AG04450 (cell line): ENCODE results near the gene MXD1. TPM values are rescaled to one million over a fixed set of nuclear protein-coding genes. Genes with fewer than 3 reads are reported as not detected.
A peak's percentile ranks its signal among the peaks of the same experiment; 100 is the strongest.

Experiments
- CTCF ChIA-PET: fragments of 300-600, 350-600 bp; formaldehyde crosslinking; extraction: SDS; loops from one replicate; lab custom pipeline; 2022; ENCODE audit warnings: antibody characterized with exemption, inconsistent platforms; lab: Charles Lee
- POLR2A ChIA-PET: fragments of 350-600 bp; formaldehyde crosslinking; extraction: SDS; loops from one replicate; lab custom pipeline; 2021; ENCODE audit warnings: antibody characterized with exemption, inconsistent platforms; lab: Yijun Ruan, JAX
- DNase-seq: peaks from one replicate; pipeline ENCODE4 v3.0.0-alpha.2; 2011; ENCODE audit warnings: low read depth, low spot score
- H3K27ac ChIP-seq: one replicate; pipeline ENCODE4 v1.5.1; 2012; ENCODE audit warnings: low read depth, low read length, control low read depth
- H3K27me3 ChIP-seq: one replicate; pipeline ENCODE4 v1.6.0; 2012; ENCODE audit warnings: low read length; ENCODE audit not compliant: control insufficient read depth, insufficient read depth
- H3K4me3 ChIP-seq: 2 replicates; pipeline ENCODE4 v1.5.1; 2011; ENCODE audit warnings: mild to moderate bottlenecking, low read depth, low read length, control low read depth
- H3K9me3 ChIP-seq: 2 replicates; pipeline ENCODE4 v1.5.1; 2012; ENCODE audit warnings: low read length; ENCODE audit not compliant: control insufficient read depth, insufficient read depth
- CTCF ChIP-seq: IDR thresholded peaks from 2 replicates; pipeline ENCODE4 v1.5.1; 2011; ENCODE audit warnings: low read depth, low read length, control low read depth, inconsistent platforms
- polyA plus RNA-seq: library from polyadenylated mRNA; depleted of rRNA; stranded (reverse); fragments of >200 nt; gene quantifications from 2 replicates; pipeline ENCODE4 v1.2.3, GENCODE V29; 2011

The MXD1 gene
- polyA plus RNA-seq, 1 experiment = 9.8 TPM

GRCh38 chr2:69914164-69914949 is 552 bp upstream of the MXD1 start:
- no peak; the same call in 1 of the 2 replicates for TF ChIP-seq CTCF
- POLR2A ChIA-PET = interaction anchor here (0.5 to 2.6 kb wide), 34 partner anchors 8 to 1417 kb away, joined by 3 to 27 read pairs (median 4); partner anchors contain the start of genes C2orf42, PCBP1, PCYOX1 and SNRNP27
- Histone ChIP-seq H3K4me3 (peak overlapping the region; percentile 73), H3K9me3 (no peaks in the 10 kb centered on the region; the same call in 1 of the 2 replicates), H3K27ac (peak overlapping the region; percentile 95), H3K27me3 (no peaks in the 10 kb centered on the region)
- CTCF ChIA-PET = interaction anchor here (0.6 to 4.2 kb wide), 10 partner anchors 20 to 229 kb away, joined by 3 to 114 read pairs (median 5); no protein-coding TSS in a partner anchor
- peak; percentile 100 for DNase-seq

GRCh38 chr2:69916106-69916505 is 1.2 kb downstream of the MXD1 start:
- no peak for DNase-seq
- TF ChIP-seq CTCF = no peak
- CTCF ChIA-PET = interaction anchor here (1.1 to 2.5 kb wide), 2 partner anchors 155 to 227 kb away, joined by 4 to 12 read pairs; no protein-coding TSS in a partner anchor
- H3K9me3 ChIP-seq = no peaks in the 10 kb centered on the region; the same call in 1 of the 2 replicates
- POLR2A ChIA-PET = interaction anchor here (0.6 to 0.9 kb wide), 2 partner anchors 155 to 220 kb away, joined by 3 to 4 read pairs; no protein-coding TSS in a partner anchor
- peak overlapping the region; percentile 78 for H3K4me3 ChIP-seq
- no peak overlapping the region for H3K27ac ChIP-seq
- H3K27me3 ChIP-seq = no peaks in the 10 kb centered on the region

GRCh38 chr2:69917852-69918251 is 2.9 kb downstream of the MXD1 start:
- no peak for TF ChIP-seq CTCF
- Histone ChIP-seq H3K4me3 (no peak overlapping the region), H3K9me3 (no peaks in the 10 kb centered on the region; the same call in 1 of the 2 replicates), H3K27ac (peak overlapping the region; percentile 39), H3K27me3 (no peaks in the 10 kb centered on the region)
- ChIA-PET CTCF (interaction anchor here (0.6 to 2.5 kb wide), 5 partner anchors 38 to 401 kb away, joined by 3 to 12 read pairs (median 3); no protein-coding TSS in a partner anchor), POLR2A (interaction anchor here (0.6 to 0.7 kb wide), 2 partner anchors 169 to 224 kb away, joined by 4 read pairs; no protein-coding TSS in a partner anchor)
- DNase-seq = peak; percentile 53

GRCh38 chr2:69918401-69918800 is 3.5 kb downstream of the MXD1 start:
- ChIA-PET CTCF (interaction anchor here (1.0 kb wide), 1 partner anchor 38 kb away, joined by 3 read pairs; no protein-coding TSS in a partner anchor), POLR2A (interaction anchor here (0.6 to 0.7 kb wide), 2 partner anchors 169 to 224 kb away, joined by 4 read pairs; no protein-coding TSS in a partner anchor)
- Histone ChIP-seq H3K27me3 (no peaks in the 10 kb centered on the region), H3K27ac (no peak overlapping the region), H3K4me3 (no peak overlapping the region), H3K9me3 (no peaks in the 10 kb centered on the region; the same call in 1 of the 2 replicates)
- no peak for DNase-seq
- TF ChIP-seq CTCF = no peak
